NCI-H2227 treated with DMSO at 0.1 percent for 48 hours (cell line): Measurements from ENCODE around the gene PRX.
"Not testable (repeated sequence)": the region's sequence is repeated elsewhere in the genome, so short reads cannot be mapped to it uniquely, and the experiment has no call there.

Experiments used
- DNase-seq: peaks from one replicate; lab custom pipeline; 2025; lab: John Stamatoyannopoulos, UW

PRX gene

GRCh38 chr19:40416918-40417642 is 3.9 kb upstream of the PRX start:
- DNase-seq, result no peak

GRCh38 chr19:40415768-40416167 is 2.6 kb upstream of the PRX start:
- DNase-seq, result no peak

- no peak for DNase-seq
Observed at GRCh38 chr19:40414542-40415535, 1.7 kb upstream of the PRX start.

- no peak for DNase-seq
Observed at GRCh38 chr19:40412866-40413265, 312 bp downstream of the PRX start.

GRCh38 chr19:40411958-40412499 is 1.1 kb downstream of the PRX start:
- DNase-seq, result no peak

GRCh38 chr19:40411125-40411842 is 1.9 kb downstream of the PRX start:
- DNase-seq, result no peak

GRCh38 chr19:40410030-40410389 is 3.2 kb downstream of the PRX start:
- DNase-seq, result no peak

- DNase-seq, result not testable (repeated sequence)
Observed at GRCh38 chr19:40408598-40408925, 4.6 kb downstream of the PRX start.

- DNase-seq, result no peak
Observed at GRCh38 chr19:40407714-40408597, 5.2 kb downstream of the PRX start.

- peak; percentile 93 for DNase-seq
Observed at GRCh38 chr19:40403262-40403984, 9.8 kb downstream of the PRX start.

GRCh38 chr19:40400559-40400958 is 12.6 kb downstream of the PRX start:
- no peak for DNase-seq

GRCh38 chr19:40398417-40399131 is 14.6 kb downstream of the PRX start:
- peak; percentile 98 for DNase-seq

GRCh38 chr19:40397568-40397906 is 15.6 kb downstream of the PRX start:
- no peak for DNase-seq

- no peak for DNase-seq
Observed at GRCh38 chr19:40396886-40397567, 16.2 kb downstream of the PRX start.

- DNase-seq, result no peak
Observed at GRCh38 chr19:40395956-40396355, 17.2 kb downstream of the PRX start.

- DNase-seq, result no peak
Observed at GRCh38 chr19:40394816-40395210, 18.4 kb downstream of the PRX start.

GRCh38 chr19:40393894-40394815 is 19.0 kb downstream of the PRX start:
- no peak for DNase-seq

- no peak for DNase-seq
Observed at GRCh38 chr19:40392894-40393517, 20.2 kb downstream of the PRX start.
